ENCODE data around the gene GGT5.

DNA sequence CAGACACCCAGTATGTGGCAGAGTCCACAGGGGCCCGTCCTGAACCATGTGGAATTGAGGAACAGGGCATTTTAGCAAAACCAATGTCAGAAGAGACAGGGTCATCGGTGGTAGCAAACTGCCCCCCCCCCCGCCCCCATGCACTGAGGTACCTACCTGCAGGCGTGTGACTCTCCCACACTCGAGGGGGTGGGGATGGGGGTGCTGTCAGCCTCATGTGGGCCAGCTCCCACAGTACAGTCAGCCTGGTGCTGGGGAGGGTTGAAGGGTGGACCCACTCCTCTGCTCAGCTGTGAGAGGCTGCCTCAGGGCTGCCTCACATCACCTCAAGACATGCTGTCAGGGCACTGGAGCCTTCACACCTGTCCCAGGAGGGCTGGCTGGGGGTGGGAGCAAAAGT is 74.2 kb downstream of the GGT5 start:
- TF ChIP-seq ATF1 (CRISPR knock-in tag; IDR thresholded peaks at IDR 0.05) = no peak
- no peak for TF ChIP-seq HMGA2 (CRISPR knock-in tag; IDR thresholded peaks at IDR 0.05)
- TF ChIP-seq, protein P1, sequence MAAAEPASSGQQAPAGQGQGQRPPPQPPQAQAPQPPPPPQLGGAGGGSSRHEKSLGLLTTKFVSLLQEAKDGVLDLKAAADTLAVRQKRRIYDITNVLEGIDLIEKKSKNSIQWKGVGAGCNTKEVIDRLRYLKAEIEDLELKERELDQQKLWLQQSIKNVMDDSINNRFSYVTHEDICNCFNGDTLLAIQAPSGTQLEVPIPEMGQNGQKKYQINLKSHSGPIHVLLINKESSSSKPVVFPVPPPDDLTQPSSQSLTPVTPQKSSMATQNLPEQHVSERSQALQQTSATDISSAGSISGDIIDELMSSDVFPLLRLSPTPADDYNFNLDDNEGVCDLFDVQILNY (CRISPR knock-in tag; IDR thresholded peaks at IDR 0.05) = no peak
- TF ChIP-seq CBFB (CRISPR knock-in tag; IDR thresholded peaks at IDR 0.05; ENCODE audit: low read depth) = no peak
- TF ChIP-seq ZNF671 (CRISPR knock-in tag; IDR thresholded peaks at IDR 0.05) = no peak
- TF ChIP-seq, protein P2, sequence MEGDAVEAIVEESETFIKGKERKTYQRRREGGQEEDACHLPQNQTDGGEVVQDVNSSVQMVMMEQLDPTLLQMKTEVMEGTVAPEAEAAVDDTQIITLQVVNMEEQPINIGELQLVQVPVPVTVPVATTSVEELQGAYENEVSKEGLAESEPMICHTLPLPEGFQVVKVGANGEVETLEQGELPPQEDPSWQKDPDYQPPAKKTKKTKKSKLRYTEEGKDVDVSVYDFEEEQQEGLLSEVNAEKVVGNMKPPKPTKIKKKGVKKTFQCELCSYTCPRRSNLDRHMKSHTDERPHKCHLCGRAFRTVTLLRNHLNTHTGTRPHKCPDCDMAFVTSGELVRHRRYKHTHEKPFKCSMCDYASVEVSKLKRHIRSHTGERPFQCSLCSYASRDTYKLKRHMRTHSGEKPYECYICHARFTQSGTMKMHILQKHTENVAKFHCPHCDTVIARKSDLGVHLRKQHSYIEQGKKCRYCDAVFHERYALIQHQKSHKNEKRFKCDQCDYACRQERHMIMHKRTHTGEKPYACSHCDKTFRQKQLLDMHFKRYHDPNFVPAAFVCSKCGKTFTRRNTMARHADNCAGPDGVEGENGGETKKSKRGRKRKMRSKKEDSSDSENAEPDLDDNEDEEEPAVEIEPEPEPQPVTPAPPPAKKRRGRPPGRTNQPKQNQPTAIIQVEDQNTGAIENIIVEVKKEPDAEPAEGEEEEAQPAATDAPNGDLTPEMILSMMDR (IDR thresholded peaks at IDR 0.05) = no peak
- TF ChIP-seq, protein P3, sequence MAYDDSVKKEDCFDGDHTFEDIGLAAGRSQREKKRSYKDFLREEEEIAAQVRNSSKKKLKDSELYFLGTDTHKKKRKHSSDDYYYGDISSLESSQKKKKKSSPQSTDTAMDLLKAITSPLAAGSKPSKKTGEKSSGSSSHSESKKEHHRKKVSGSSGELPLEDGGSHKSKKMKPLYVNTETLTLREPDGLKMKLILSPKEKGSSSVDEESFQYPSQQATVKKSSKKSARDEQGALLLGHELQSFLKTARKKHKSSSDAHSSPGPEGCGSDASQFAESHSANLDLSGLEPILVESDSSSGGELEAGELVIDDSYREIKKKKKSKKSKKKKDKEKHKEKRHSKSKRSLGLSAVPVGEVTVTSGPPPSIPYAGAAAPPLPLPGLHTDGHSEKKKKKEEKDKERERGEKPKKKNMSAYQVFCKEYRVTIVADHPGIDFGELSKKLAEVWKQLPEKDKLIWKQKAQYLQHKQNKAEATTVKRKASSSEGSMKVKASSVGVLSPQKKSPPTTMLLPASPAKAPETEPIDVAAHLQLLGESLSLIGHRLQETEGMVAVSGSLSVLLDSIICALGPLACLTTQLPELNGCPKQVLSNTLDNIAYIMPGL (CRISPR knock-in tag; IDR thresholded peaks at IDR 0.05) = no peak
- no peak for TF ChIP-seq NR2C2 (CRISPR knock-in tag; IDR thresholded peaks at IDR 0.05)
- TF ChIP-seq, protein P4, sequence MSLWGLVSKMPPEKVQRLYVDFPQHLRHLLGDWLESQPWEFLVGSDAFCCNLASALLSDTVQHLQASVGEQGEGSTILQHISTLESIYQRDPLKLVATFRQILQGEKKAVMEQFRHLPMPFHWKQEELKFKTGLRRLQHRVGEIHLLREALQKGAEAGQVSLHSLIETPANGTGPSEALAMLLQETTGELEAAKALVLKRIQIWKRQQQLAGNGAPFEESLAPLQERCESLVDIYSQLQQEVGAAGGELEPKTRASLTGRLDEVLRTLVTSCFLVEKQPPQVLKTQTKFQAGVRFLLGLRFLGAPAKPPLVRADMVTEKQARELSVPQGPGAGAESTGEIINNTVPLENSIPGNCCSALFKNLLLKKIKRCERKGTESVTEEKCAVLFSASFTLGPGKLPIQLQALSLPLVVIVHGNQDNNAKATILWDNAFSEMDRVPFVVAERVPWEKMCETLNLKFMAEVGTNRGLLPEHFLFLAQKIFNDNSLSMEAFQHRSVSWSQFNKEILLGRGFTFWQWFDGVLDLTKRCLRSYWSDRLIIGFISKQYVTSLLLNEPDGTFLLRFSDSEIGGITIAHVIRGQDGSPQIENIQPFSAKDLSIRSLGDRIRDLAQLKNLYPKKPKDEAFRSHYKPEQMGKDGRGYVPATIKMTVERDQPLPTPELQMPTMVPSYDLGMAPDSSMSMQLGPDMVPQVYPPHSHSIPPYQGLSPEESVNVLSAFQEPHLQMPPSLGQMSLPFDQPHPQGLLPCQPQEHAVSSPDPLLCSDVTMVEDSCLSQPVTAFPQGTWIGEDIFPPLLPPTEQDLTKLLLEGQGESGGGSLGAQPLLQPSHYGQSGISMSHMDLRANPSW (CRISPR knock-in tag; conservative IDR thresholded peaks at IDR 0.05; ENCODE audit: low read depth) = no peak
- no peak for TF ChIP-seq RELA (CRISPR knock-in tag; IDR thresholded peaks at IDR 0.05; ENCODE audit: borderline replicate concordance)

Data from WTC11 (cell line).